Omental fat pad (tissue), 4 donors: ENCODE measurements around the gene NUDT8. TPM values are rescaled to one million over a fixed set of nuclear protein-coding genes. Genes with fewer than 3 reads are reported as not detected.
"Not testable (repeated sequence)": the region's sequence is repeated elsewhere in the genome, so short reads cannot be mapped to it uniquely, and the experiment has no call there.

ENCODE experiments used
- ATAC-seq: fragments of 150-250 bp; one replicate; pipeline ENCODE4 v1.9.1; 2016; ENCODE audit warnings: mild to moderate bottlenecking, moderate library complexity; ENCODE audit not compliant: low FRiP score
- DNase-seq: peaks from one replicate; pipeline ENCODE4 v3.0.0-alpha.2; 2019; ENCODE audit warnings: low spot score
- CTCF ChIP-seq, 3 donors: fragments of 450-650 bp; IDR thresholded peaks; one replicate each; pipeline ENCODE4 v1.5.1; 2016 to 2017; ENCODE audit warnings: antibody characterized with exemption in 3 of 3, mild to moderate bottlenecking in 3 of 3, moderate library complexity in 2 of 3
- total RNA-seq, 4 donors: library from RNA; depleted of rRNA; stranded (reverse); fragments of >200 nt; gene quantifications; one replicate each; pipeline ENCODE4 v1.1.0, GENCODE V29; 2016

Gene NUDT8
- total RNA-seq, 4 donors from 2014 or later: 5.5 to 15.4 (median 9.7) TPM

GRCh38 chr11:67592880-67593564 is 36.7 kb downstream of the NUDT8 start:
- ATAC-seq (no peak), DNase-seq (no peak)
- no peak for TF ChIP-seq CTCF (IDR thresholded peaks at IDR 0.05)

GRCh38 chr11:67588899-67589415 is 40.8 kb downstream of the NUDT8 start:
- not testable (repeated sequence) for ATAC-seq, DNase-seq

GRCh38 chr11:67588136-67588503 is 41.6 kb downstream of the NUDT8 start:
- no peak for DNase-seq
- no peak for ATAC-seq

GRCh38 chr11:67586568-67587250 is 43.0 kb downstream of the NUDT8 start:
- ATAC-seq (no peak), DNase-seq (no peak)
- TF ChIP-seq CTCF (IDR thresholded peaks at IDR 0.05): no peak

More at GRCh38 chr11:67588136-67588503, 41.6 kb downstream of the NUDT8 start:
- no peak for TF ChIP-seq CTCF (IDR thresholded peaks at IDR 0.05)

GRCh38 chr11:67585911-67586310 is 43.8 kb downstream of the NUDT8 start:
- ATAC-seq (no peak), DNase-seq (no peak)
- TF ChIP-seq CTCF (IDR thresholded peaks at IDR 0.05): no peak

- ATAC-seq (no peak), DNase-seq (no peak)
- no peak for TF ChIP-seq CTCF (IDR thresholded peaks at IDR 0.05)
Observed at GRCh38 chr11:67584881-67585873, 44.6 kb downstream of the NUDT8 start.
